Limb (tissue), 2 donors: ENCODE results near the gene AGXT2.

Experiments used
- DNase-seq, 2 donors: peaks; one replicate each; pipeline ENCODE4 v3.0.0-alpha.2; 2016; ENCODE audit errors: extremely low spot score in 2 of 2

Gene AGXT2

DNA sequence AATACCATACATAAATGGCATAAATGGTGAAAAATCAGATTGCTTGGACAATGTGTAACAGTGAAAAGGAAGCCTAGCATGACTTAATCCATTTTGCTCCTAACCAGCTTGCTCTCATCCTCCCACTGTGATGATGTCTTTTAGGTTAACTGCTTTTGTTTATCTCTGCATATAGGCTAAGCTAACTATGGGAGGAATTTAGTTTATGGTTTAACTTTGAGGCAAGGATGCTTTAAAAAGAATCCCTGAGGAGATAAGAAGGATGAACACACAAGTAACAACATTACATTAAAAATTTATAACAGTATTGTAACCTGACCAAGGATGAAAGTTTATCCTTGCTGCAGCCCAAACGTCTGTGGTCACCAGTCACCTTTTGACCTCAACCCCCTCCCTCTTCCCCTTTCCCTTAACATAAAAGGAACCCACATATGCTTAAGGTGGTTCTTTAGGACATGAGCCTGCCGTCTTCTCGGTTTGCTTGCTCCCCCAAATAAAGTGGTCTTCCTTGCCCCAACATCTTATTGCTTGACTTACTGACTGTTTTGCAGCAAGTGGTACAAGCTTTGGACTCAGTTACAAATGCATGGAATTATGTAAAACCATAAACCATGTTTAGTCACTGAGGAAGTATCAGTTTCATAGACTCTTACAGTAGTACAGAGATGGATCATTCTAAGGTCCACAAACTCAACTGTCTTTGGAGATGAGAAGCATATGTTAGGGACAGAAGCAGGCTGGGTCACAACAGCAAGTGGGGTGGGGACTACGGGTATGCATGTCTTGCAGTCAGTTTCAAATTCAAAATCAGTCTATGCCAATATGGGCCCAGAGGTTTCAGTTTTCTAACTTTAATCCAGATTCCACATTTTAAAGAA, 31.3 kb downstream of the AGXT2 start:
- DNase-seq, result no peak

DNA sequence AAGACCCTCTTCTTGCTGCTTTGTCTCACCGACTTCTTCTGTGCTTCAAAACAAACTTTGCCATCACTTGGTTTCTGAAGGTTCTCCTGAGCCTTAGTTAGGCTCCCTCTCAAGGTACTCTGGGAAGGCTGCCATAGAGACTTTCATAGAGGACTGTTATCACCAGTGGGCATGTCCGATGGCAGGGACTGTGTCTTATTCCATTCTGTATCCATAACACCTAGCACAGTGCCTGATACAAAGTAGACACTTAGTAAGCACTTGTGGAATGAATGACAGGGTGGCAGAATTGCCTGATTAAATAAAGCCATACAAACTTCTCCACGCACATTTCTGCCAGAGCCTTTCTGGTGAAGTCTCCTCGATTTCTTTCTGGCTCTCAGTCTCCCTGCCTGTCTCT, 32.7 kb downstream of the AGXT2 start:
- DNase-seq, result no peak

DNA sequence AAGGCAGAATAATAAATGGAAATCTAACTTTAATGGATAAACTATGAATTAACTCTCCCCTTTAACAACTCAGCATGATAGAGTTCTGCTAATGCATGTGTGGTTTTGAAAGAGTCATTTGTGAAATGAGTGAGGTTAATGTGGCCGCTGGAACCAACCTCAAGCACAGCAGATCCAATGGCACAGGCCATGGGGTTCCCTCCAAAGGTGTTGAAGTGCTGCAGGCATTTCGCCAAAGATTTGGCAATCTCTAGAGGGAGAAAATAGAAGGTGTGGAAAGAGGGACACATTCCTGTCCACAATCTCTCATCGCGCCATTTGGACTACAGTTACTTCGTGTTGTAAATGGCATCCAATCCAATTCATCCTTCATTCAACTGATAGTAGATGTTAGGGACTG, 35.0 kb downstream of the AGXT2 start:
- DNase-seq, result no peak

DNA sequence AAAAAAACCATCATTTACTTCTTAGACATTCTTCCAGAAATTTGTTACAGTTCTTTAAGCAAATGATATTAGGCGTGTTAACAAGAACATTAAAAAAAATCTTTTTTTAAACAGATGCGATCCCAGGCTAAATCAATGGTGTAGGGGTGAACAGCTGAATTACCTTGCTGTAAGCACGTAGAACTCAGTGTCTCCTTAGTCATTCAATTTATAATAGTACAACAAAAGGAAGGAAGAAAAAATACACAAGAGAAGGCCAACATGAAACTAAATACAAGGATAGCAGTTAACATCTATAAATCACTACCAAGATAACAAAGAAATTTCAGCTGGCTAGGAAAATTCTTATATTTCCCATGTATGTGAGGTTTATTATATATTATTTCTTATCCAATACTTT, 35.4 kb downstream of the AGXT2 start:
- DNase-seq, result no peak

DNA sequence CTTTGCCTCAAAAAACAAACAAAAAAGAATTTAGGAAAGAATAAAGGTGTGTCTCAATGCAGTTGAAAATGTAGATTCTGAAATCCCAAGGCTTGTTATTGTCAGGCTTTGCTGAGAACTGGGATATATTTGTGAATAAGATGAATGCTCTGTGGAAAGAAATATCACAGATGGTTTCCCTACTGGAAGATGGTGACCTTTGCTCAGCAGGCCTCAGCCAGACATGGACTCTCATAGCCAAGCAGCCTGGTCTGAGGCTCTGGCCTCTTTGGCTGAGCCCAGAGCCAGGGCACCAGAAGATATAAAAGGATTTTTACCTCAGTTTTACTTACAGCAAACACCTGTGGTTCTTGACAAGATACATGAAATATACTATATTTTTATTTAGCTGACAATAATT, 37.1 kb downstream of the AGXT2 start:
- DNase-seq, result no peak

DNA sequence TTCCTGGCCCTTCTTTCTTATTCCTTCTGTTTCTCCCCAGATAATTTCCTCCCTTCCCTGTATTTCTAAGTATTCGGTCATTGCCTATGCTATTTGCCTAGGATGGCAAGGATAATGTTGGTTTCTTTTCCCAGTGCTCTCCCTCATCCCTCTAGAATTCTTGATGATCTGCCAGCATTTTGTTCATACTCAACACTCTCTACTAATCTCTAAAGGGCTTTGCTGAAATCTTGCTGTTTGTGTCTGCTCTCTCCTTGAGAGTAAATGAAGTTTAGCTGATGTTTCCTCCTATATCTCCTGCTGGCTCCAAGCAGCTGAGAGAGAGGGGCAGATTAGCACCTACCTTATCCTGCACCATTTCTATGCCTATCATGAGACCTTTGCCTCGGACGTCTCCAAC, 38.1 kb downstream of the AGXT2 start:
- DNase-seq, result no peak

DNA sequence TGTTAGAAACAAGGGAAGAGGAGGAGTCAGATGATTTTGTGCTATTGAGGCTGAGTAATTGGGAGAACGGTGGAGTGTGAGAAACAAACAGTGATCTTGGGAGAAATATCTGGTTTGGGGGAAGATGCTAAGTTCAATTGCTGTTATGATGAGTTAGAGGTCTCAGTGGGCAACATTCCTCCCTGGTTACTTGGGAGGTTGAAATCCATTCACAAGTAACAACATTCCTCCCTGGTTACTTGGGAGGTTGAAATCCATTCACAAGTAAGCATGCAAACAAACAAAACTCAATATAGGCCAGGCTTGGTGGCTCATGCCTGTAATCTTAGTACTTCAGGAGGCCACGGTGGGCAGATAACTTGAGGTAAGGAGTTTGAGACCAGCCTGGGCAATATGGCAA, 38.7 kb downstream of the AGXT2 start:
- DNase-seq, result no peak

DNA sequence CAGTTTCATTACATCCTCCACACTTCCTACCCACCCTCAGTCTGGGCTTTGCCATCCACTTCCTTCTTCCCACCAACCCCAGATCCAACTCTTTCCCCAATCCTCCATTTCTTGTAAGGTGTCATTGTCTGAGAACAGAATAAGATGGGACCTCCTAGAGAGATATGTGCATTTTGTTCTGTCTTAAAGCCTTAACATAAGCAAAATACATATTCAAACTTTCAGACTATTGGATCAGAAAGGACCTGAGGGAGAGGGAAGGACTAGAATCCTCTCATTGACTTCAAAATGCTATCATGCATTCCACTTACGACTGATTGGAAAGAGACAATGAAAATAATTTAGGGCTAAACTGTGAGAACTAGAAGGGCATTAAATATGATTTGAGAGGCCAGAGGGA, 43.0 kb downstream of the AGXT2 start:
- DNase-seq, result no peak

DNA sequence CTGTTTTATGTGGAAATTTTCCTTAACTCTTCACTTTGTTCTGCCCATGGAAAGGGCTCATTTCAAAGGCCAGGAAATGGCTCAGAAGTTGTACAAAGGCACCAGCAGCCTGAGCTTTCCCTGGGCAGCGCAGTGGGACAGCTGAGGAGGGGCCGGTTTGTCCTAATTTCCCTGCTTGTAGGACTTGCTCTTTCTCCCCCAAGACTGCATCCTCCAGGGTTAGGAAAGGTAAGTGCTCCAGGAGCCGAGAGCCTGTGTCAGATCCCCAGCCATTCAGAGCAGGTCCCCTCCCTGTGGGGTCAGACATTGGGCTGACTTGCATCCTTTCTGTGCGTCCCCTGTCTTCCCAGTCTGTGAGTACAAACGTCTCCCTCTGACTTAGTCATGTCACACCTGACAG, 43.5 kb downstream of the AGXT2 start:
- DNase-seq, result no peak

DNA sequence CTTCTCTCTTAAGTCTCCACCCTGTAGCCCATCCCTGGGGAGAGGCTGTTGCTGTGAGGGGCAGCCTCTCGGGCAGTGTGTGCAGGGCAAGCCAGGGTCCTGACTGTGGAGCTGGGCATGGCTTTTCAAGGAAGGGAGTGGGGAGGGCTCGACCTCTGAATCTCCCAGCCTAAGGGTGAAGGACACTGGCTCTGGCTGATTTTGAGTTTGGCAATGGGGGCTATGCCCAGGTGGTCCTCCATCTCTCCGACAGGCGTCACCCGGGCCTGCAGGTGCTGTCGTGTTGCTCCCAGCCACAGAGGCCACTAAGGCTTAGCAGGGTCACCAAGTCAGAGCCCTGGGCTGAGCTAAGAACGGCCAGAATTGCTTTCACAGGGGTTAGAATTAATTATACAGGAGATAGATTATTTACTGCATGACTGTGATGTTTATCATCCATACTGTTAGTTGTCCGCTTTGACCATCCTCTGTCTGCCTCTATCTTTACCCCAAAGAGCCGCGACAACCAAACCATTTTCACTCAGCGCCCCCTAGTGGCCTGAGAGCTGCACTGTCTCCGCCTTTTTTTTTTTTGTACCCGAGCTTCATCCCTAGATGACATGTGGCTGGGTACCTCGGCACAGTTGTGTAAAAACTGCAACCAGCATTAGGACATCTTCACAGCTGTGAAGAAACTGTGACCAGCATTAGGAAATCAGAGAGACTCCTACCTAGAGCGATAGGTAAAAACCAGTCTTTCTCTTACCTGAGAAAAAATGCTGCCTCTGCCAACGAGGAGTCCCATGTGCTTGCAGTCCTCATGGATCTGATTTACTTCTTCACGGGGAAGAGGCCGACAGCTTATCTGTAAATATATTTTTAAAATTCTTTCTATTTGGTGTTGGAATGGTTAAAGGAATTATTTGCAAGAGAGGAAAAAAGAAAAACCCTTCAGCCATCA, 44.5 kb downstream of the AGXT2 start:
- DNase-seq, result peak; percentile 23 to 74

DNA sequence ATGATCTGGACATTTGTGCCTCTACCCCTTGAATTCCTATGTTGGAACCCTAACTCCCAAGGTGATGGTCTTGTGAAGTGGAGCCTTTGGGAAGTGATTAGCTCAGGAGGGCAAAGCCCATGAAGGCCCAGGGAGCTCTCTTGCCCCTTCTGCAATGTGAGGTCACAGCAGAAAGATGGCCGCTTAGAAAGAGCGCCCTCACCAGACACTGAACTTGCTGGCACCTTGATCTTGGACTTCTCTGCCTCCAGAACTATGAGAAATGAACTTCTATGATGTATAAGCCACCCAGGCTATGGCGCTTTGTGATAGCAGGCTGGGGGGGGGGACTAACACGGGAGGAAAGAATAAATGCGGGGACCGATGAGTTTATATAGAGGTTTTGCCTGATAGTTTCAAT, 45.3 kb downstream of the AGXT2 start:
- no peak for DNase-seq

DNA sequence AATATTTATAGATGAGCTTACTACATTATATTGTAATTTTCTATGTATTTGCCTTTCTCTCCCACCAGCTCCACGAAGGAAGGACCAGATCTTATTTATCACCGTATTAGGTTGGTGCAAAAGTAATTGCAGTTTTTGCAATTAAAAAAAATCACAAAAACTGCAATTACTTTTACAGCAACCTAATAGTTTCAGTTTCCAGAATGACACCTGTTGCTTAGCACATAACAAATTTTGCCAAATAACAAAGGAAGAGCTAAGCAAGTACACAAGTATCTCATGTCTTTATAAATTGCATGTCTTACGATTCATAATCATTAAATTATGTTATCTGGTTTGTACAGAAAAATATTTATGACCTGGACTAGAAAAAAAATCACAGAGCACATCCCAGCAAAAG, 45.9 kb downstream of the AGXT2 start:
- DNase-seq, result no peak

DNA sequence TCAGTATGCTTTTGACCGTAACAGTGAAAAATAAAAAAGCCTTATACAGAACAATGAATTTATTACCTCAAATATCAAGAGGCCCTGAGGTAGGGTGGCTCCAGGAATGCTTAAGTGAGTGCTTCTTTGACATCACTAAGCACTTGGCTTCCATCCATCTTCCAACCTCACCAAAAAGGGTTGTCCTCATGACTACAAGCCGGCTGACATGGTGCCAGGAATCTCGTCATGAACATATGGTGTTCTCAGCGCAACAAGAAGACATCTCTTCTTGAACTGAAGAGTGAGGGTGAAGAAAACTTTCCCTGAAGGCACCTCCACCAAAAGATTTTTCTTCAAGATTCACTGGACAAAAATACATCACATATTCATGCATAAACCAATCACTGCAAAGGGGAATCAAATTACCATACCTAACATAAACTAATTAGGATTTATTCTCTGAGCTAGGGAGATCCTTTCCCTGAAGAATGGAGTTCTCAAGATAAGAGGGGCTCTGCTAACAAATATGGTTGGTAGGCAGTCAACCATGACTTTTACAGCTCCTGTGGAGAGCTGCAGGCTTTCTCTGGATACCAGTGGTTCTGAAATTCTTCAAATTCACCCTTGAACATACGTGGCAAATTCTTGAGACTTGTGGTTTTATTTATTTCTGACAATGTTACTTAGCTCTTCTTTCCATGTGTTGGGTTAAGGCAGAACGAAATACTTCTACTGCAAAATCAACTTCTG, 49.5 kb downstream of the AGXT2 start:
- peak in 1 of 2 donors; percentile 49 for DNase-seq

DNA sequence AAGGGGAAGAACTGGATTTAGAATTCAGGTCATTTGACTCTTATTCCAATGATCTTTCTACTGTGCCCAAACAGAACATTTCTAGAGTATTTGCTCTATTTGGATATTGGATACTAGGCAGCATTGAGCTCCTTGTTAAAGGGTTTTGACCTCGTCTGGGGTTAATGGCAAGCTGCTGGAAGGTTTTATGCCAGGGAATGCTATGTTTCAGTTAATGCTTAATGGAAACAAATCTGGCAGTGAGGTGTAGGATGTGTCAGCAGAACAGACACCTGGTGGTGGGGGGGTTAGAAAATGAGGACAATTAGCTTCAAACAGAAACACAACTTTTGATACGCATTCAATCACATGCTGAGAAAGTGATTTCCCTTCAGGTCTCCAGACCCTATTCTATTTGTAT, 51.5 kb downstream of the AGXT2 start:
- no peak for DNase-seq

DNA sequence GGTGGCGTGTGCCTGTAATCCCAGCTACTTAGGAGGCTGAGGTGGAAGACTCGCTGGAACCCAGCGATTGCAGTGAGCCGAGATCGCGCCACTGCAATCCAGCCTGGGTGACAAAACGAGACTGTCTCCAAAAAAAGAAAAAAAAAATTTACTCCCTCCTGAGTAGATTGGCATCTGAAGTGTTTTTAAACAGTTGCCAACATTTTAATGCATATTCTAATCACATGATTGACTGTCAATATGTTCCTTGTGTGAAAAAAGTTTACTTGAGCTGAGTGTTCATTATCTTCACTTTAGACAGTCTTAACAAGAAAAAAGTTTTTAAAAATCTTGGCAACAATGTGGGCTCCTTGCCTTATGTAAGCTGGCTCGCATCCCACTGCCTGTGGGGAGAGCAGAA, 53.8 kb downstream of the AGXT2 start:
- DNase-seq, result no peak

DNA sequence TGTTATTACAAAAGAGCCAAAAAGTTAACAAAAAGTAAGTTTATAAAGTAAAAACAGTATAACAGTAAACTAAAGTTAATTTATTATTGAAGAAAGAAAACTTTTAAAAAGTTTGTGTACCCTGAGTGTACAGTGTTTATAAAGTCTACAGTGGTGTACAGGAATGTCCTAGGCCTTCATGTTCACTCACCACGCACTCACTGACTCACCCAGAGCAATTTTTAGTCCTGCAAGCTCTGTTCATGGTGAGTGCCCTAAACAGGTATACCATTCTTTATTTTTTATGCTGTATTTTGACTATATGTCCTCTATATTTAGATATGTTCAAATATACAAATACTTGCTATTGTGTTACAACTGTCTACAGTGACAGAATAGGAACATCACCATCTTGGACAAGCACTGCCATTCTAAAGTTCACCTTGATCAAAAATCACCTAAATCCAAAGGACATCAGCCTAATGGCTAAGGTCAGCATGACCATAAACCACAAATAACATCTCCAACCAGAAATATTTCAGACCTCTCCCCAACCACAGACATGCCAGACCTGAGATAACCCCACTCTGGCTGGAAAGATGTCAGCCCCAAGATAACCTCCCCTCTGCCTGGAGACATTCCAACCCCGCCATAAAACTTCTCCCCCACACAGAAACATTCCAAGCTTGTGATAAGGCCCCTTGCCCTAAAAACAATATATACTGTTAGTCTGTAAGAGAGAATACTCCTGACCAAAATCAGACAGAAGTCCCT, 56.1 kb downstream of the AGXT2 start:
- DNase-seq, result no peak

DNA sequence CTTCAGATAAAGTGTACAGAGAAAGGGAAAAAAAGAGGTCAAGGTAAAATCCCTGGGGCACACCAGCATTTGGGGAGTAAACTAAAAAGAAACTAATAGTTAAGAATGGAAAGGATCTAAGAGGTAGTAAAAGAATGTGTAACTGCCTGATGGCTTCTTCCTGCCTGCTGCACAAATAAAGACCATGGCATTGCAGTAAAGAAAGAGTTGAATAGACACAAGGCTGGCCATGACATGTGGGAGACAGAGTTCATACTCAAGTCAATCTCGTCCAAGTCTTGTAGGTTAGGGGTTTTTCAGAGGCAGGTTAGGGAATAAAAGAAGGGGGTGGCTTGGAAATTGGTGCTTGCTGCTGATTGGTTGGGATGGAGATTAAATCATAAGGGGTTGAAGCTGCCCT, 60.8 kb downstream of the AGXT2 start:
- no peak for DNase-seq

DNA sequence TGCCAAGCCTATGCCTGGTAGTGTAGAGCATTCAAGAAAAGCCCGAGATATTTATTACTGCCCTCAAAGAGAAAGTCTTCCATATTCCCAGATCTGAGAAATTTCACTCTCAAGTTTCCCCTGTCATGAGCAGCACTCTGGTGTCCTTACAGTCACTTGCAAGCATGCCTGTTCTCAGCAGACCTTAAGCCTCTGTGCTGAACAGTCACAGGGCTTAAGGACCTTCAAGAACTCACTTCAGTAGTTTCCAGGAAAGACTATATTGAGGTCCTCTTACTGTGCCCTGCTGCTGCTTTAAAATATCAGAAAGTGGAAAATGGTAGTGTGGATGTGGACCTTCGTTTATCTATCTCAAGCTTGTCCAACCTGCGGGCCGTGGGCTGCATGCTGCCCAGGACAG, 64.9 kb downstream of the AGXT2 start:
- DNase-seq, result no peak

DNA sequence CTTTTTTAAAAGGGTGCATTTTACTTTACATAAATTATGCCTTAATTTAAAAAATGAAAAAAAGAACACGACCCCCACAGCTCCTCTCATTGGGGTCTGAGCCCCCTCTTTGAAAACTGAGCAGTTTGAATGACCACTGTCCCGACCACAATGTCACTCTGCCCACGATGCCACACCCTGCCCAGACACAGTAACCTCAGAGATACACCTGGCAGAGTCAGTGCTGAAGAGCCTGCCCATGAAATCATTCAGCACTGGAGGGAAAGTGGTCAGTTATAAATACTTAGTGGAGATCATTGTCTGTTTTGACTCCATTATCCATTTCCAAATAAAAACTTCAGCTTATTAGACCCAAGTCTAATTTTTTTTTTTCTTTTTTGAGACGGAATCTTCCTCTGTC, 69.1 kb downstream of the AGXT2 start:
- DNase-seq, result no peak

DNA sequence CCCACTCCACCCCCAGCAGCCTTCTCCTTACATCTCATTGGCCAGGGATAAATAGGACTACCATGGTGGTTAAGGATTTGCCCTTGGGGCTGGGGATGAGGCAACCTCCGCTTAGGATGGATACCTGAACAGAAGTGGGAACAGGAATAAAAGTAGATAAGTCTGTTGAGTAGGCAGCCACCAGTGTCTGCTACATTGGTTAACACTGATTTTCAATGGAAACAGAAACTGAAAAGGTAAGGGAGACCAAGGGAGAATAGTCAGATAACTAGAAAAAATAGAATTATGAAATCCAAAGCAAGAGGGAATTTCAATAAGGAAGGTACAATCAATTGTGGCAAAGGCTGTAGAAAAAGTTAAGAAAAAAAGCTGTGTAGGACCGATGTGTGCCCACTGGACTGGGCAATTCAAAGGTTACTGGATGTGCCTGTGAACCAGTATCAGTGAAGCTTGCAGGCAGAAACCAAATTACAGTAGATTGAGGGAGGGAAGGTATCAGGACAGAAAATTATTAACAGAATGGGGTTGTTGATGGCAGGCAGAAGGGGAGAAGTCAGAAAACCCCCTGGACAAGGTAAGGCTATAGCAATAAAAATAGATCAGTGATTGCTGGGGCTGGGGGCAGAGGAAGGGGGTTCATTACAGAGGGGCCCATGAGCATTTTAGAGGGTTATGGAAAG, 69.7 kb downstream of the AGXT2 start:
- DNase-seq, result no peak

DNA sequence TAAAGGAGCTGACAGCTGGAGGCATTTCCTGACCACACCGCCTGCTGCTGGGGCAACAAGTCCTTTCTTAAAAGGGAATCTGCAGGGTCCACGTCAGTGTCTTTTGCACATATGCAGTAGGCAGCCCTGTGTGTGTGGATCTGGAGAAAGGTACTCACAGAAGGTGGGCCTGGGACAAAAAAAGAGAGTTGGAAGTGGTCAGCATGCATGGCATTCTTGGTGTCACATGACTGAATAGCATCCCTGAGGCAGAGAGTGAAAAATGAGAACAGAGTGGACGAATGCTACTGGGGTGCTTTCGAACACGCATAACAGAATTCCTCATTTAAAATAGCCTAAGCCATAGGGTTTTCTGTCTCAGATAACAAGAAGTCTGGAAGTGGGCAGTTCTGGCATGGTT, 71.4 kb downstream of the AGXT2 start:
- DNase-seq, result no peak
